B cell (primary cell): ENCODE results near the gene MTMR6.

Source experiments
- CTCF ChIP-seq: fragments of 200-600 bp; IDR thresholded peaks from one replicate; pipeline ENCODE4 v1.8.0; 2022; ENCODE audit warnings: antibody characterized with exemption, mild to moderate bottlenecking
- EZH2 ChIP-seq: IDR thresholded peaks from 2 replicates; pipeline ENCODE4 v1.6.1; 2012; ENCODE audit warnings: borderline replicate concordance, low read depth, mild to moderate bottlenecking, moderate library complexity, low read length; ENCODE audit not compliant: insufficient read depth, poor library complexity, severe bottlenecking

DNA sequence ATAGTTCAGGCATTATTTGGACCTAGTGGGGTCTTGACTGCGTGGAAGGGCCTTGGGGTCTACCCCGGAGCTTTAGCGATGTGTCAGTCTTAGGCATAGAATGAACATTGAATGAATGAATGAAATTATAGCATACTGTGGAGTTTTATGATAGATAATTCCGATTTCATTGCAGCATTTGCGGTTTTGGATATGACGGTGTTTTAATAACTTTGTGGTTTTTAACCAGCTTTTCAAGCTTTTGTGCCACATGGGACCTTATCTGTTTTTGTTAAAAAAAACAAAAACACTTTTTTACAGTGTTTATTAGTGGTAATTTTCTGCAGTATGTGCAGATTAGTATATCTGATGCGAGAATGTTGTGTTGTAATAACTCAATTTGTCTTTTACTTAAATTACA, 14.8 kb upstream of the MTMR6 start:
- TF ChIP-seq EZH2 (no peak), CTCF (no peak)
